Osteoblast (primary cell): ENCODE measurements around the gene ACACB. TPM values are rescaled to one million over a fixed set of nuclear protein-coding genes. Genes with fewer than 3 reads are reported as not detected.

Source experiments
- DNase-seq: peaks from one replicate; pipeline ENCODE4 v3.0.0; 2011; ENCODE audit warnings: low spot score, mixed read lengths; ENCODE audit not compliant: insufficient read length; ENCODE audit errors: missing footprints
- H2AFZ ChIP-seq: 2 replicates; pipeline ENCODE4 v1.6.0; 2011; ENCODE audit warnings: mild to moderate bottlenecking, low read length
- H3K27ac ChIP-seq: 2 replicates; pipeline ENCODE4 v1.5.1; 2011; ENCODE audit warnings: mild to moderate bottlenecking, low read depth, low read length, moderate library complexity
- H3K27me3 ChIP-seq: 2 replicates; pipeline ENCODE4 v1.6.0; 2012; ENCODE audit warnings: mild to moderate bottlenecking, control low read depth, inconsistent platforms, low read length, moderate library complexity; ENCODE audit not compliant: insufficient read depth
- H3K36me3 ChIP-seq: 2 replicates; pipeline ENCODE4 v1.5.1; 2011; ENCODE audit warnings: mild to moderate bottlenecking, low read length, control low read depth, moderate library complexity; ENCODE audit not compliant: insufficient read depth
- H3K4me1 ChIP-seq: 2 replicates; pipeline ENCODE4 v1.5.1; 2011; ENCODE audit warnings: mild to moderate bottlenecking, low read length, control low read depth, moderate library complexity; ENCODE audit not compliant: insufficient read depth
- H3K4me2 ChIP-seq: 2 replicates; pipeline ENCODE4 v1.6.0; 2011; ENCODE audit warnings: mild to moderate bottlenecking, low read length; ENCODE audit not compliant: insufficient read depth
- H3K4me3 ChIP-seq: fragments of 200-600 bp; sonication (generic); 3 replicates; pipeline ENCODE4 v1.5.1; 2012; ENCODE audit warnings: mild to moderate bottlenecking, low read length, inconsistent platforms; ENCODE audit not compliant: insufficient read depth
- H3K79me2 ChIP-seq: 2 replicates; pipeline ENCODE4 v1.6.0; 2012; ENCODE audit warnings: mild to moderate bottlenecking, low read length, control low read depth, inconsistent platforms; ENCODE audit not compliant: insufficient read depth
- H3K9me3 ChIP-seq: 2 replicates; pipeline ENCODE4 v1.5.1; 2011; ENCODE audit warnings: low read depth, low read length, control low read depth
- H4K20me1 ChIP-seq: 2 replicates; pipeline ENCODE4 v1.6.0; 2012; ENCODE audit warnings: mild to moderate bottlenecking, low read length, control low read depth; ENCODE audit not compliant: insufficient read depth
- CTCF ChIP-seq: IDR thresholded peaks from 2 replicates; pipeline ENCODE4 v1.5.1; 2011; ENCODE audit warnings: mild to moderate bottlenecking, low read depth, low read length, moderate library complexity; ENCODE audit errors: extremely low read depth
- total RNA-seq: library from RNA; depleted of rRNA; stranded (reverse); fragments of >200 nt; gene quantifications from 2 replicates; pipeline ENCODE4 v1.2.3, GENCODE V29; 2012

The ACACB gene
- total RNA-seq, 1 donor, result 13.8 TPM

DNA sequence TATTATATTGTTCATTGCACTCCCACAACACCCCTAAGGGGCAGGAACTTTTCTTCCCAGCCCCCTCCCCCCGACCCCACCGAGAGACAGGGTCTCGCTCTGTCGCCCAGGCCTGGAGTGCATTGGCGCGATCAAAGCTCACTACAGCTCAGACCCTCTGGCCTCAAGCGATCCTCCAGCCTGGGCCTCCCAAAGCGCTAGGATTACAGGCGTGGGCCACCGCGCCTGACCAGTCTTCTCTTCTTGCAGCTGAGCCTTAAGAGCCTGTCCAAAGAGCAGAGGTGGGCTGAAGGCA, 19.3 kb upstream of the ACACB start:
- Histone ChIP-seq H3K9me3 (no peaks in the 10 kb centered on the region), H3K36me3 (peaks cover 2% of the 10 kb centered on the region), H4K20me1 (no peaks in the 10 kb centered on the region), H3K27ac (no peak overlapping the region), H3K79me2 (peaks cover 35% of the 10 kb centered on the region), H3K4me3 (peak overlapping the region; percentile 91), H3K4me1 (peaks cover 29% of the 10 kb centered on the region), H3K4me2 (peak overlapping the region; percentile 82), H2AFZ (peak overlapping the region; percentile 40), H3K27me3 (no peaks in the 10 kb centered on the region)
- TF ChIP-seq CTCF, result no peak
- no peak for DNase-seq

GRCh38 chr12:109097435-109098182, 18.8 kb upstream of the ACACB start, which contains the start of gene UNG:
TSS of gene UNG (plus strand) at chr12:109097597. CDS start at chr12:109097680, 83 bp downstream.
- Histone ChIP-seq H3K4me3 (peak within 1 kb of the TSS; percentile 91), H3K4me1 (peaks cover 28% of the 10 kb centered on the region), H3K9me3 (no peaks in the 10 kb centered on the region), H4K20me1 (no peaks in the 10 kb centered on the region), H2AFZ (peak within 1 kb of the TSS; percentile 96), H3K27me3 (no peaks in the 10 kb centered on the region), H3K4me2 (peak within 1 kb of the TSS; percentile 91), H3K27ac (peak within 1 kb of the TSS; percentile 83), H3K79me2 (peaks cover 30% of the 10 kb centered on the region), H3K36me3 (peaks cover 2% of the 10 kb centered on the region)
- peak; percentile 100 for DNase-seq
- no peak for TF ChIP-seq CTCF

DNA sequence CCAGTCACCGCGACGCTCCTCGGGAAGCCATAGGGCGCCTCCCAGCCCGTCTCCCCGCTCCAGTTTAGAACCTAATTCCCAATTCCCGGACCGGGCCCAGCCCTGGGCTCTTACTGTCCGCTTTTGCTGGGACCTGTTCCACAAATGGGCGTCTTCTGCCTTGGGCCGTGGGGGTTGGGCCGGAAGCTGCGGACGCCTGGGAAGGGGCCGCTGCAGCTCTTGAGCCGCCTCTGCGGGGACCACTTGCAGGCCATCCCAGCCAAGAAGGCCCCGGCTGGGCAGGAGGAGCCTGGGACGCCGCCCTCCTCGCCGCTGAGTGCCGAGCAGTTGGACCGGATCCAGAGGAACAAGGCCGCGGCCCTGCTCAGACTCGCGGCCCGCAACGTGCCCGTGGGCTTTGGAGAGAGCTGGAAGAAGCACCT, 18.2 kb upstream of the ACACB start:
- peaks cover 23% of the 10 kb centered on the region for H3K4me1 ChIP-seq
- no peaks in the 10 kb centered on the region for H4K20me1 ChIP-seq

More for the DNA sequence above, 18.2 kb upstream of the ACACB start:
- peak overlapping the region; percentile 91 for H3K4me2 ChIP-seq
- DNase-seq, result no peak
- peaks cover 26% of the 10 kb centered on the region for H3K79me2 ChIP-seq
- H3K4me3 ChIP-seq, result peak overlapping the region; percentile 91
- peaks cover 3% of the 10 kb centered on the region for H3K36me3 ChIP-seq
- no peaks in the 10 kb centered on the region for H3K27me3 ChIP-seq
- no peak for TF ChIP-seq CTCF
- peak overlapping the region; percentile 96 for H2AFZ ChIP-seq
- peak overlapping the region; percentile 83 for H3K27ac ChIP-seq
- H3K9me3 ChIP-seq, result no peaks in the 10 kb centered on the region
